ENCODE measurements around the gene RIPOR3. TPM values are rescaled to one million over a fixed set of nuclear protein-coding genes. Genes with fewer than 3 reads are reported as not detected.

RIPOR3 gene
- total and polyA plus RNA-seq, 11 donors, result 2.4 to 20.7 (median 4.9) TPM

DNA sequence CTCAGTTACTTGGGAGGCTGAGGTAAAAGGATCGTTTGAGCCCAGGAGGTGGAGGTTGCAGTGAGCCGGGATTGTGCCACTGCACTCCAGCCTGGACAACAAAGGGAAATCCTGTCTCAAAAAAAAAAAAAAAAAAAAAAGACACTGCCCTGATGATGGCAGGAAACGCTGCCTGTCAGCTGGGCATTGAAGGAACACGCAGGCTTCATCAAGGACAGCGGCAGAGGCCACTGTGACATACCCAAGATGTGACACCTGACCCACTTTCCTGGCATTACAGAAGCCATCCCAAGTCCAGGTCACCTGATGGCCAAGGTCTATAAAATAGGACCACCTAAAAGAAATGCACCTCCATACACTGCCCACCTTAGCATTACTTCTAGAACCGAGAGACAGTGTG is 75.9 kb downstream of the RIPOR3 start:
- no peak for ATAC-seq

DNA sequence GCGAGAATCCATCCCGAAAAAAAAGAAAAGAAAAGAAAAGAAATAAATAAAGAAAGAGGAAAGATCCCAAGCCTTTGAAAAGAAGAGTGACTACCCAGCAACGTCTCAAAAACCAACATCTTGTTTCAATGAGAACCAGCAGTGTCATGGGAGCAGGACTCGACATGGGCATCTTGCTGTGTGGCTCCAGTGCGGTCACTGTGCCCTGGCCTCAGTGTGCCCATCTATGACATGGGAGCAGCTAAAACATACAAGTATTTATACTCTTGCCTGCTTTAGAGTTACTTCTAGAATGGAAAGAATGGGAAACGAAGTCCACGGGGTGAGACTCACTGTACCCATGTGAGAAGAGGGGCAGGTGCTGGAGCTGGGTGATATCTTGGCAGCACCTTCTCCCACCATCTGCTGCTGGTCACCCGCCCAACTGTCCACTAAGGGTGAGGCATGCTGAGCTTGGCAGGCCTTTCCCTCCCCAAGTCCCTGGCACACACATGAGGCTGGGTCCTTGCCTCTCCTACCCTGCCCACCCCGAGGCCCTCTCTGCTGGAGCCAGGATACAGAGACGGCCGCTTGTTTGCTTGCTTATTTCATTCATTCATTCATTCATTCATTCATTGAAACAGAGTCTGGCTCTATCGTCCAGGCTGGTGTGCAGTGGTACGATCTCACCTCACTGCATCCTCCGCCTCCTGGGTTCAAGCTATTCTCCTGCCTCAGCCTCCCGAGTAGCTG is 77.7 kb downstream of the RIPOR3 start:
- no peak for ATAC-seq
- no peak overlapping the region for H3K27ac ChIP-seq
- H3K36me3 ChIP-seq, result peaks cover 0 to 3% (median 0%) of the 10 kb centered on the region in 9 donors
- no peaks in the 10 kb centered on the region for H3K27me3 ChIP-seq
- TF ChIP-seq, protein P1, sequence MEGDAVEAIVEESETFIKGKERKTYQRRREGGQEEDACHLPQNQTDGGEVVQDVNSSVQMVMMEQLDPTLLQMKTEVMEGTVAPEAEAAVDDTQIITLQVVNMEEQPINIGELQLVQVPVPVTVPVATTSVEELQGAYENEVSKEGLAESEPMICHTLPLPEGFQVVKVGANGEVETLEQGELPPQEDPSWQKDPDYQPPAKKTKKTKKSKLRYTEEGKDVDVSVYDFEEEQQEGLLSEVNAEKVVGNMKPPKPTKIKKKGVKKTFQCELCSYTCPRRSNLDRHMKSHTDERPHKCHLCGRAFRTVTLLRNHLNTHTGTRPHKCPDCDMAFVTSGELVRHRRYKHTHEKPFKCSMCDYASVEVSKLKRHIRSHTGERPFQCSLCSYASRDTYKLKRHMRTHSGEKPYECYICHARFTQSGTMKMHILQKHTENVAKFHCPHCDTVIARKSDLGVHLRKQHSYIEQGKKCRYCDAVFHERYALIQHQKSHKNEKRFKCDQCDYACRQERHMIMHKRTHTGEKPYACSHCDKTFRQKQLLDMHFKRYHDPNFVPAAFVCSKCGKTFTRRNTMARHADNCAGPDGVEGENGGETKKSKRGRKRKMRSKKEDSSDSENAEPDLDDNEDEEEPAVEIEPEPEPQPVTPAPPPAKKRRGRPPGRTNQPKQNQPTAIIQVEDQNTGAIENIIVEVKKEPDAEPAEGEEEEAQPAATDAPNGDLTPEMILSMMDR (IDR thresholded peaks at IDR 0.05), result no peak
- no peak for TF ChIP-seq POLR2A (IDR thresholded peaks at IDR 0.05)
- peaks cover 0 to 9% (median 0%) of the 10 kb centered on the region in 12 donors for H3K4me1 ChIP-seq
- H3K9me3 ChIP-seq, result no peaks in the 10 kb centered on the region
- H3K4me3 ChIP-seq, result no peak overlapping the region
- intact Hi-C loops (cut with DNase I), result no loop called here
- DNase-seq, result no peak
- 91 to 94% (median 92%) methylated on average over 15 of the region's 15 CpGs for WGBS, 4 donors

More for the DNA sequence above, 75.9 kb downstream of the RIPOR3 start:
- no peak for DNase-seq
- H3K4me1 ChIP-seq, result peaks cover 0 to 9% (median 0%) of the 10 kb centered on the region in 12 donors
- intact Hi-C loops (cut with DNase I), result no loop called here
- no peak overlapping the region for H3K4me3 ChIP-seq
- H3K27ac ChIP-seq, result no peak overlapping the region
- peaks cover 0 to 3% (median 0%) of the 10 kb centered on the region in 9 donors for H3K36me3 ChIP-seq
- H3K27me3 ChIP-seq, result no peaks in the 10 kb centered on the region
- 63 to 75% (median 72%) methylated on average over 6 of the region's 6 CpGs for WGBS, 4 donors
- TF ChIP-seq POLR2A (IDR thresholded peaks at IDR 0.05), result no peak
- TF ChIP-seq, protein P1 (IDR thresholded peaks at IDR 0.05), result no peak
- peaks cover 0 to under 1% (median 0%) of the 10 kb centered on the region in 12 donors for H3K9me3 ChIP-seq

DNA sequence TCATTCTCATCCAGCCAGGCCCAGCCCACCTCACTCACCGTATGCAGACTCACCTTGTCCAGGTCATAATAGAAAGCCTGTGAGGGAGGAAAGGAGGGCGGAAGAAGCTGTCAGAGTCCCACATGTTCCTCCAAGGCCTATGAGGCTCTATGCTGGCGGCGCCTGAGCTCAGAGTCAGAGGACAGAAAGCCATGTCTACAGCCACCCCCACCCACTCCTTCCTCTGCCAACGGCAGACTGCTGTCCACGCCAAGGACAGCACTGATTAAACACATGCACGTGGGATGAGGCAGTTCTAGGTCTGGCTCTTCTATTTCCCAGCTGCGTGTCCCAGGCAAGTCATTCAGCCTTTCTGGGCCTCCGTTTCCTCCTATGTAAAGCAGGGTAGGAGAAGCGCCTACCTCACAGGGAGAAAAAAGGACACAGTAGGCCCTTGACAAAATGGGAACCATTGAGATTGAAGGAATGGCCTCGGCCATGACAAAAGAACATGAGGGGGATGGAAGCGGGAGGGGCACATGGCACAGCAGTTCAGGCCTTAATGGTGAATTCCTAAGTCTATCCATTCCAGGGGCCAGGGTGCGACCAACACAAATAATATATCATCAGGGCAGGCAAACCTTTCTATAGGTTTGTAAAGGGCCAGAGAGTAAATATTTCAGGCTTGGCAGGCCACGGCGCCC is 80.1 kb downstream of the RIPOR3 start:
- H3K9me3 ChIP-seq, result no peaks in the 10 kb centered on the region
- H3K27me3 ChIP-seq, result no peaks in the 10 kb centered on the region
- no peak overlapping the region for H3K4me3 ChIP-seq
- DNase-seq, result no peak
- TF ChIP-seq POLR2A (IDR thresholded peaks at IDR 0.05), result no peak
- TF ChIP-seq, protein P1 (IDR thresholded peaks at IDR 0.05), result no peak
- peaks cover 0 to 5% (median 0%) of the 10 kb centered on the region in 9 donors for H3K36me3 ChIP-seq
- peak in 3 of 4 donors; percentile 16 to 35 (median 32) for ATAC-seq
- H3K4me1 ChIP-seq, result peaks cover 0 to 9% (median 0%) of the 10 kb centered on the region in 12 donors
- 66 to 77% (median 72%) methylated on average over 14 to 15 of the region's 15 CpGs for WGBS, 4 donors
- H3K27ac ChIP-seq, result peak overlapping the region in 1 of 12 donors; percentile 14
- intact Hi-C loops (cut with DNase I), result no loop called here

DNA sequence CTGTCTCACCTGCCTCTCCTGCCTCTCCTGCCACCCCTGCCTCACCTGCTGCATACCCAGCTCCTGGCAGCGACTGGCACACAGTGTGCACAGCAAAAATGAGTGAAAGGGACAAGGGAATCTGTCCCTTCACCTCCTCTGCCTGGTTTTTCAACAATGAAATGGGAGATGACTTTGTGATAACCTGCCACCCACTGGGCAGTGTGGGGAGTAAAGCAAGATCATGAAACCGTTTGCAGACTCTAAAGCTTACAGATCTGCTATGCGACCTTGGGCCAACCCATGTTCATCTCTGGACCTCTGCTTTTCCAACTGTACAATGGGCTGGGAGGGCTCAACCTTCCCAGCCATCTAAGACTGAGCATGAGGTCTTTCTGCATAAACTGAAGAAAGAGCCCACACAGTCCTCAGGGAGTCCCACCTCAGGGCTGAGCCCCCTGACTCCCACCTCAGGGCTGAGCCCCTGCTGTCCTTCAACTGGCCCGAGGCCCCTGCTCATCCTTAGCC is 81.1 kb downstream of the RIPOR3 start:
- H3K27me3 ChIP-seq, result no peaks in the 10 kb centered on the region
- intact Hi-C loops (cut with DNase I), result no loop called here
- H3K4me1 ChIP-seq, result peaks cover 0 to 9% (median 0%) of the 10 kb centered on the region in 12 donors
- no peak for DNase-seq
- 74 to 84% (median 81%) methylated on average over 4 of the region's 4 CpGs for WGBS, 4 donors
- no peak for ATAC-seq
- no peaks in the 10 kb centered on the region for H3K9me3 ChIP-seq
- no peak overlapping the region for H3K27ac ChIP-seq
- H3K4me3 ChIP-seq, result no peak overlapping the region
- no peak for TF ChIP-seq POLR2A (IDR thresholded peaks at IDR 0.05)
- TF ChIP-seq, protein P1 (IDR thresholded peaks at IDR 0.05), result no peak
- H3K36me3 ChIP-seq, result peaks cover 0 to 5% (median 0%) of the 10 kb centered on the region in 9 donors
